ENCODE results near the gene ZNF624.

DNA sequence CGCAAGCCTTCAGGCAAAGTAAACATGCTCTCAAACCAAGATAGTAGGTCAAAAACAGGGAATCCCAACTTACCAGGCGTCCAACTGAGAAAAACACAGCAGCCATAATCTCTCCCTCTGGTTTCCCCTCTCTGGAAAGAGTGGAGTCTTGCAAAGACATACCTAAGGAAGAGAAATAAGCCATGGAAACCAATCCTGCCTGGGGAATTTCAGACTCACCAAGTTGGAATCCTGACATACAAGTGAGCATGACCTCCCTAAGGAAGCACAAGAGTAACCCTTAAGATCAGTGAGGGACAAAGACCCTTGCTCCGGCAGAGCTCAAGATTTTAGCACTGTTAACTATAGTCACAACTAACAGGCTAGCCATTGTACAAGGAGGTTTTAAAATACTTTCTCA, 4.1 kb downstream of the ZNF624 start:
- TF ChIP-seq YY1 (IDR thresholded peaks at IDR 0.05; ENCODE audit: insufficient read depth, insufficient read length), result no peak
- no peak for TF ChIP-seq ZNF274 (IDR thresholded peaks at IDR 0.05; ENCODE audit: low read depth, low read length)
- TF ChIP-seq SUZ12 (IDR thresholded peaks at IDR 0.05; ENCODE audit: extremely low read depth, insufficient read depth, insufficient read length), result no peak
